M059J (cell line): ENCODE data around the gene HOOK2. TPM values are rescaled to one million over a fixed set of nuclear protein-coding genes. Genes with fewer than 3 reads are reported as not detected.
"Not testable (repeated sequence)": the region's sequence is repeated elsewhere in the genome, so short reads cannot be mapped to it uniquely, and the experiment has no call there.

Experiments used
- DNase-seq: peaks from one replicate; pipeline ENCODE4 v3.0.0-alpha.2; 2012; ENCODE audit warnings: low read depth
- total RNA-seq: library from RNA; depleted of rRNA; stranded (reverse); fragments of >200 nt; shearing (Covaris generic); gene quantifications from 2 replicates; pipeline ENCODE4 v1.2.3, GENCODE V29; 2014

HOOK2 gene
- total RNA-seq, 1 experiment from 2014 or later = 8.4 TPM

GRCh38 chr19:12754465-12755196 lies 20.7 kb downstream of the HOOK2 start:
- DNase-seq = no peak

DNA sequence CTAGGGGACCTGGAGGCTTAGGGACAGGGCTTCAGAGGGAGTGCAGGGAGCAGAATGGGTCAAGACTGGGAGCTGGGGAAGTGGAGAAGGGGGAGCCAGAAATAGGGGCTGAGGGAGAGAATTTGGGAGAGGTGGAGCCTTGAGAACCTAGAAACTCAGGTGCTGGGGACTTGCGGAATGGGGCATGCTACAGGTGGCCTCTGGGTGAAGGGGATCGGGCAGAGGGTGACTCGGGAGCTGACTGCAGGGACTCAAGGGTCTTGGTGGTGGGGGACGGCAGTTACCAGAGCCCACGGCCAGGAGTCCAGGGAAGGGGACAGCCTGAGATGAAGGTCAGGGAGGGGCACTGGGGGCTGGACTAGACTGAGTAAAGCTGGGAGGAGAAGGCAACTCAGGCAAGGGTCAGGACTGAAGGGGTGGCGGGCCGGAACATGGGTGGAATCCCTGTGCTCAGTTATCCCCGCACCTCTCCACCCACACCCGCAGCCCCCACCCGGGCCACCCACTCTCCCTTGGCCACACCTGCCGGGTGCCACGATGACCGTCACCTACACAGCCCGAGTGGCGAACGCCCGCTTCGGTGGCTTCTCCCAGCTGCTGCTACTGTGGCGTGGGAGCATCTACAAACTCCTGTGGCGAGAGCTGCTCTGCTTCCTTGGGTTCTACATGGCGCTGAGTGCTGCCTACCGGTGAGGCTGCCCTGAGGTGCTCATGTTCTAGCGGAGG lies 23.1 kb downstream of the HOOK2 start:
- no peak for DNase-seq

DNA sequence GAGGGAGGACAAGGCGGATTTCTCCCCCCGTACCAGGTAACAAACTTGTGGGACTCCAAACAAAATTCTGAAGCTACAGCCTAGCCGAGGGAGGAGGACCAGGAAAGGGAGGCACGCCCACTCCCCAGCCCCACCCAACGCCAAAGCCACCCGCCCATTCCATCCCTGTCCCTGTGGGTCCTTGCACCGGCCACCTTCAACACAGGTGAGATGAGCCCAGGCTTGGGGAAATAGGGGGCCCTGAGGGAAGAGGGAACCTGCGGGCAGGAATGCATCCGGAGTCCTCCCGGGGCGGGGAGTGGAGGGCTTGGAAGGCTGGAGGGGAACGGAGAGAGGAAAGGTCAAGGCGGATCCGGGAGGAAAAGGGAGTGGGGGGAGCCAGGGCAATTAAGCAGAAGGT lies 23.7 kb downstream of the HOOK2 start, which contains the start of gene BEST2:
TSS of gene BEST2 (plus strand) at position 157 of the 400 bp plus-strand sequence. CDS start 802 bp downstream, outside the sequence.
- DNase-seq = no peak

GRCh38 chr19:12750851-12751250 lies 24.5 kb downstream of the HOOK2 start:
- no peak for DNase-seq

- peak; percentile 70 for DNase-seq
These were observed 25.3 kb downstream of the HOOK2 start for GRCh38 chr19:12749938-12750521.

- DNase-seq = no peak
These were observed 26.9 kb downstream of the HOOK2 start for GRCh38 chr19:12748489-12748888.

DNA sequence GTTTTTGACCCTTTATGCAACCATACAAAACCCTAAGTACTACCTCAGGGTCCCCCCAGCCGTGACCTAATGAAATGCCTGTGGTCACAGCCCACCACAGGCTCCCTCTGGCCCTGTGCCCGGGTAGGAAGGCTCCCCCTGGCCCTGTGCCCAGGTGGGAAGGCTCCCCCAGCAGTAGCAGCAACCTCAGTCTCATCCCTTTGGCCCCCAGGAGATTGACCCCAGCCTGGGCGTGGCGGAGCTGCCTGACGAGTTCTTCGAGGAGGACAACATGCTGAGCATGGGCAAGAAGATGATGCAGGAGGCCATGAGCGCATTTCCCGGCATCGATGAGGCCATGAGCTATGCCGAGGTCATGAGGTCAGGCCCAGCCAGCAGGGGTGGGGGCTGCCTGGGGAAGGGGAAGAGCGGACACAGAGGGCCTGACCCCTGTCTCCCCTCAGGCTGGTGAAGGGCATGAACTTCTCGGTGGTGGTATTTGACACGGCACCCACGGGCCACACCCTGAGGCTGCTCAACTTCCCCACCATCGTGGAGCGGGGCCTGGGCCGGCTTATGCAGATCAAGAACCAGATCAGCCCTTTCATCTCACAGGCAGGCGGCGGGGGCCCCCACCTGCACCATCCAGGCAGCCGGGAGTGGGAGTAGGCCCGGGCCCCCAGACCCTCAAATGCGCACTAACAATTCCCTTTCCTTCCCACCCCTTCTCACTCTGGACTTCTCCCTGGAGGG lies 30.0 kb downstream of the HOOK2 start:
- DNase-seq = peak; percentile 38

DNA sequence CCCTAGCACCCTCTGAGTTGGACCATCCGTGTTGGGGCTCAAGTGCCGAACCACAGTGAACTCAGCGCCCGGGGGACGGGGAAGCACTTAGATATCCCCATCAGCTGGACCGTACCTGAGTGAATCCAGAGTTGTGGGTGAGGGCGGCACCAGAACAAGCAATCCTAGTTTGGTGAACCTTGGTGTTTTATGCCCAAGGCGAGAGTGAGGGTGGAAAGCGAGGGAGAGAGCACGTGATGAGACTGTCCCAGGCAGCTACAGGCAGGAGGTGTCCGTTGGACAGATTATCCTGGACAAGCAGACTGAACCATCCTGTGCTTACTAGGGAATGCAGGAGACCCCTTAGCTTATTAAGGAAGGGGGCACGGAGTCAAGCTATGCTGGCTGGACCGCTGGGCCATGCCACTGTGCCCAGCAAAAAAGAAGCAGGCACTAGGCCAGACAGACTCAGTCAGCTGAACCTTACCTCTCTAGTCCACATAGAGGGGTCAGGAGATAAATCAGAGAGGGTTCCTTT lies 37.5 kb downstream of the HOOK2 start:
- no peak for DNase-seq

DNA sequence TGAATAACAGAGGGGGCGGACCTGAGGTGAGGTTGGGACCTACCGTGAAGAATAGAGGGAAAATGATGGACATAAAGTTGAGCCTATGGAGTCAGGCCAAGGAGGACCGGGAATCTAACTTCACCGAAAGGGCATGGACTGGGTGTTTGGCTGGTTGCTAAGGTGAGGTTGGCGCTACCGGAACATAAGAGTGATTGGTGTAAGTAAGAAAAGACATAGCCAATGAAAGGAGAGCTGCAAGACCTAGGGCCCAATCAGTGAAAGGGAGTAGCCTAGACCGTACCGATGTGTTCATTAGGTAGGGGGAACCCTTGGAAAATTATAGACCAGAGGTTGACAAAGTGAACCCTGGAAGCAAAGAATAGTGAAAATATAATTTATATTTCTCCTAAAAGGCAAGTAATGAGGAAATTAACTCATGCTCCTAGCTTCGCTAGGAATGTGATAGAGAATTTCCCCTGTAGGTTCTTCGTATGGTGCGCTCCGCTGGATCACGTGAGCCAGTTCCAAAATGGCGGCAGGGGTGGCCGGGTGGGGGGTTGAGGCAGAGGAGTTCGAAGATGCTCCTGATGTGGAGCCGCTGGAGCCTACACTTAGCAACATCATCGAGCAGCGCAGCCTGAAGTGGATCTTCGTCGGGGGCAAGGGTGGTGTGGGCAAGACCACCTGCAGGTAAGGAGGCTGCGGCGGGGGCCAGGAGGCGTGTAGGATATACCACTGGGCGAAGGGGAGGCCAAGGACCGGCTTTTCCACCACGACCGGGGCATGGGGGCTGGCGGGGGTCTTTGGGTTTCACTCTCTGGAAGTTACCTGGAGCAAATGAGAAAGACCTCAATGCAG lies 38.1 kb downstream of the HOOK2 start, which contains the start of gene GET3:
TSS of gene GET3 (plus strand) at position 503 of the 840 bp plus-strand sequence. CDS start at position 512, 9 bp downstream.
- DNase-seq = peak; percentile 100

DNA sequence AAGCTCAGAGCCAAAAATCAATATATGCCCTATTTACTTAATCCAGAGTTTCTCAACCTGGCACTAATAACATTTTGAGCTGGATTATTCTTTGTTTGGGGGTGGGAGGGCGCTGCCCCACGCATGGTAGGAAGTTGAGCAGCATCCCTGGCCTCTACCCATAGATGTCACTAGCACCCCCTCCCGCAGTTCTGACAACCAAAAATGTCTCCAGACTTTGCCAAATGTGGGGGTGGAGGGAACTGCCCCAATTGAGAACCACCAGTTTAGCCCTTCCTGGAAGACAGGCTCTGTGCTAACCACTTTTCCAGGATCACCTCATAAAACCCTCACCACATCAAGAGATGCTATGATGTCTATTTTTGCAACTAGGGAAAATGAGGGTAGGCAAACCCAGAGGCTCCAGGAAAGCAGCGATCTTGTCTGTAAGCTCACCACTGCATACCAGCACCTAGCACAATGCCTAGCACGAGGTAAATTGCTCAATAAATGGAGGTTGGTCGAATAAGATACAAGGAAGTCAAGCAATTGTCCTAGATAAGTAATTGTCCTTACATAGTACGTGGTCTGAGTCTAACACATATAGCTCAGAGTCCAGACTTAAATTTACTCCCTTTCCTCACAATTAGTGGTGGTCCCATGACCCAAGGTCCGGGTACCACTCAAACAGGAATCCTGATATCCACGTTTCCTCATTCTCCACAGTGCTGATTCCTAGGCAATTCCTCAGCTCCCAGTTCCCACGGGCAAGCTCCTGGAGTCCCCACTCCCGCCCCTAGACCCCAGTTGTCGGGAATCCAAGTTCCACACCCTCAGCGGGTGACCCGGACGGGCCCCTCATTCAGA lies 41.8 kb downstream of the HOOK2 start:
- peak; percentile 61 for DNase-seq

DNA sequence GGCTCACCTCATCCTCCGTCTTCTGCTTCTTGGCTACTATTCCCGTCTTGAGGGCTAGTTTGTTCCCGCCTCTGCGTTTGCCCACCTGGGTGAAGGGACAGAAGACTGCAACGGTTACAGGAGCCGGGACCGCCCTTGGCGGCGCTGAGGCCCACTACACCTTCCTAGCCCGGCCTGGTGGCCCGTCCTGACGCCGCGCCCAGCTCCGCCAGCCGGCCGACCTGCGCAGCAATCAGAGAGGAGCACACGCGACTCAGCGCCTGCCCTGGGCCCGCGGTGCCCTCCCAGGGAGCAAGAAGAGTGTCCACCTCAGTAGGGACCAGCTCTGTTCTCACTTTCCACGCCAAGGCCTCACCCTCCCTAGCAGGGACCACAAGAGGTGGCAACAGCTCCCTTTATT lies 44.0 kb downstream of the HOOK2 start:
- DNase-seq = no peak

DNA sequence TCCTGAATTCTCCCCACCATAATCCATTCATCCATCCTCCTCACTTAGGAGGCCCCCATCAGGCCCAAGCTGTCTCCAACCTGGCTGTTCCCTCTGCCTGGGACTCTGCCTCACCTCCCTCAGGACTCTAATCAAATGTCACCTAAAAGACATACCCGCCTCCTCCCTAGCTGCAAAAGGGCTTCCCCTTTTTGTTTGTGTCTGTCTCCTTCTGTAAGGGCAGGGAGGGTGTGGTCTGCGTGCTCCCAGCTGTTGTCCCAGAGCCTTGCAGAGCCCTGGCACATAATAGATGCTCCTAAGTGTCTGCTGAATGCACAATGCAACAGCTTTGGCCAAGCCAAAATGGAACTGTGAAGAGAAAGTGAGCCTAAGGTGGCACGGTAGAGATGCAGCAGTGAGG lies 45.3 kb downstream of the HOOK2 start:
- DNase-seq = no peak

DNA sequence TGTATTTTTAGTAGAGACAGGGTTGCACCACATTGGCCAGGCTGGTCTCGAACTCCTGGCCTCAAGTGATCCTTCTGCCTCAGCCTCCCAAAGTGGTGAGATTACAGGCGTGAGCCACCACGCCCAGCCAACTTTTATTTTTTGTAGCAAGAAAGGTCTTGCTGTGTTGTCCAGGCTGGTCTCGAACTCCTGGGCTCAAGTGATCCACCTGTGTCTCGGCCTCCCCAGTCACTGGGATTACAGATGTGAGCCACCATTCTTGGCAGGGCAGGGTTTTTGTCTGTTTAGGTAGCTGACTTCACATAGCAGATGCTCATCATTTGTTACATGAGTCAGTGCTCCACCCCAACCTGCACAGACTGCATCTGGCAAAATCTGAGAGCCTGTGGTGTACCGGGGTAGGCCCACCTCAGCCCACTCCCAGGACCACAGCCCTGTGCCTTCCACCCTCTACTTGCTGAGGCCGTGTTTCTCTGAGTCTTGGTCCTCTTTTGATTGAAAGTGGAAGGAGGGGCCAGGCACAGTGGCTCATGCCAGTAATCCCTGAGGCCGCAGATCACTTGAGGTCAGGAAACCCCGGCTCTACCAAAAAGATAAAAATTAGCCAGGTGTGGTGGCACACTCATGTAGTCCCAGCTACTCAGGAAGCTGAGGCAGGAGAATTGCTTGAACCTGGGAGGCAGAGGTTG lies 47.5 kb downstream of the HOOK2 start:
- DNase-seq = no peak

- no peak for DNase-seq
These were observed 48.4 kb downstream of the HOOK2 start for GRCh38 chr19:12726988-12727316.

DNA sequence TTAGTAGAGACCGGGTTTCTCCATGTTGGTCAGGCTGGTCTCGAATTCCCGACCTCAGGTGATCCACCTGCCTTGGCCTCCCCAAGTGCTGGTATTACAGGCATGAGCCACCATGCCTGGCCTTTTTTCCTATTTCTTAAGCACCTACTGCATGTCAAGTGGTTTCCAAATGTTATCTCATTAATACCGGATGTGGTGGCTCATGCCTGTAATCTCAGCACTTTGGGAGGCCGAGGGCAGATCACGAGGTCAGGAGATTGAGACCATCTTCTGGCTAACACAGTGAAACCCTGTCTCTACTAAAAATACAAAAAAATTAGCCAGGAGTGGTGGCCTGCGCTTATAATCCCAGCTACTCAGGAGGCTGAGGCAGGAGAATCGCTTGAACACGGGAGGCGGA lies 49.7 kb downstream of the HOOK2 start:
- DNase-seq = not testable (repeated sequence)

- peak; percentile 77 for DNase-seq
These were observed 51.5 kb downstream of the HOOK2 start, which contains the start of gene TNPO2 for GRCh38 chr19:12723641-12724426. Gene TNPO2 (minus strand): TSS chr19:12723932. CDS start chr19:12720977, 2,955 bp downstream.

DNA sequence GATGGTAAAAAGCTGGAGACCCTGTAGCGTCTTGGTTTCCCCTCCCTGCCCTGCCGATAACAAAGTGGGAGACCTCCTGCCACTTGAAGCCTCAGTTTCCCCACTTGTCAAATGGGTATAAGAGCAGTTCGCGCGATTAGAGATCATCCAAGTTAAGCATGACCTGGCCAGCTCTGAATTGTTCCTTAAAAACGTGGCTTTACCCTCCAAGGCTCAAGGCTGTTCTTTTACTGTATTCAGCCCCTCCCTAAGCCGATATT lies 52.0 kb downstream of the HOOK2 start:
- peak; percentile 22 for DNase-seq

DNA sequence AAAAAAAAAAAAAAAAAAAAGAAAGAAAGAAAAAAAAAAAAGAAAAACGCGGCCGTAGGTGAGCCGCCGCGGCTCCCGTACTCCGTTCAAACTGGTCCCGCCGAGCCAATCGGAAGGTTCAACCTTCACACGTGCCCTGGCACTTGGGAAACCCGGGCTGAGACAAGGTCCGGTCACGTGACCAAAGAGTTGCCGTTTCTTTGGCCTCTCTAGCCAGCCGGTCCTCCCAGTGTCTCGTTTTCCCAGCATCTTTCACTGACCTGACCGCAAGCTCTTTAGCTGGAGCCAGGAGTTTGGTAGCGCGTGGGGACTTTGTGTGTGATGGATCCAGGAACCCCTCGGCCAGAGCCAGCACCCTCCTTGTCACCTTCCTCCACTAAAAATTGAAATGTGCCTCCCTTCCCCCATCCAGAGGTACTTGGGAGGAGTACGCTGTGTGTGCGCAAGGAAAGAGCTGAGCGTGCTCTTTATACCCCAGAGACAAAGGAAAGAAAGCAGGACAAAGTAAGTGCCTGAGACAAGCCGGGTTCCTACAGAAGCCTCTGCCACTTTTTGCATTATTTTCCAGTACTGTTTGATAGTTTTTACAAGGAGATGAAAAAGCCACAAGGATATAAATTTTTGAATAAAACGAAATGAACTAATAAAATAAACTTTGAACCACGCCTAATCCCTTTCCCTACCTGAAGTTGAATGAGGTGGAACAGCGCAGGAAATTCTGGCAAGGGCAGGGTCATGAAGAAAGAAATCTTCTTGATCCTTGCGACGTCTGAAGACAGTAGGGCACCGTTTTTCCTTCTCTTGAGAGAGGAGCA lies 52.6 kb downstream of the HOOK2 start:
- peak; percentile 99 for DNase-seq
